ENCODE results near the gene COMT. TPM values are rescaled to one million over a fixed set of nuclear protein-coding genes. Genes with fewer than 3 reads are reported as not detected.

COMT gene
- total and polyA plus RNA-seq, 9 of the 15 experiments (the other 6 are each of a cell fraction or from before 2014, with no cell fraction given) = 12.5 to 351 (median 155) TPM

DNA sequence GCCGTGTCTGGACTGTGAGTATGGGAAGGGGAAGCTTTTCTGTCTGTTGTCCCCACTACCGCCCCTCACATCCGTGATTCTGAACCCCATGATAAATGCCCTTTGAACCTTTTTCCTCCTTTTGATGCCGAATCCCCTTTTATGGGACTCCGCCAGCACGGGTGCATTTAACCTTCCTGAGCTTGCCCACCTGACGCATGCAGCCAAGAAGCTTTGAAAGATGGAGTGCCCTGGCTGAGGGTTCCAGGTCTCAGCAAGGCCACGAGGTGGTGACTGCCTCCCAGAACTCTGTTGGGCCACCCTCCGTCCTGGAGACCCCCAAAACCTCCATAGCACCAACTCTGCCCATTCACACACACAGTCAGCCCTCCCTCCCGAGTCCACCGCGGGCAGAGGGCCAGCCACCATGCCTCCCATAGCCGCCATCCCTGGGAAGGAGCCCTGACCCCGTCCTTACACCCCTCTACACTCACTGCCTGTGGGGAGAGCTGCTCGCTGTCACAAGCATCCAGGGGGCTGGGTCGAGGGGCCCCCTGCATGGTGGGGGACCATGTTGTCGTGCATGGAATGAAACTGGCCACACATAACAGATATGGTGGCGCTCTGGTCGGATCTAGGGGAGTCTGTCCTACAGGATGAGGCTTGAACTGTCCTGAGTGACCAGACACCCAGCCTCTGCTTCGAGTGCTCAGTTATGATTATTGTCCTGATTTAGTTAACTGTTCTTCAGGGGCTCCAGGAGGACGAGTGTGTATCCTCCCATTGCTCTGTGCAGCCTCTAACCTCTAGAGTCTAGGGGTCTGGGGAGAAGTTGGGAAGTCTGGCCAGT lies 822 bp upstream of the COMT start (continued):
- TF ChIP-seq, protein P1, sequence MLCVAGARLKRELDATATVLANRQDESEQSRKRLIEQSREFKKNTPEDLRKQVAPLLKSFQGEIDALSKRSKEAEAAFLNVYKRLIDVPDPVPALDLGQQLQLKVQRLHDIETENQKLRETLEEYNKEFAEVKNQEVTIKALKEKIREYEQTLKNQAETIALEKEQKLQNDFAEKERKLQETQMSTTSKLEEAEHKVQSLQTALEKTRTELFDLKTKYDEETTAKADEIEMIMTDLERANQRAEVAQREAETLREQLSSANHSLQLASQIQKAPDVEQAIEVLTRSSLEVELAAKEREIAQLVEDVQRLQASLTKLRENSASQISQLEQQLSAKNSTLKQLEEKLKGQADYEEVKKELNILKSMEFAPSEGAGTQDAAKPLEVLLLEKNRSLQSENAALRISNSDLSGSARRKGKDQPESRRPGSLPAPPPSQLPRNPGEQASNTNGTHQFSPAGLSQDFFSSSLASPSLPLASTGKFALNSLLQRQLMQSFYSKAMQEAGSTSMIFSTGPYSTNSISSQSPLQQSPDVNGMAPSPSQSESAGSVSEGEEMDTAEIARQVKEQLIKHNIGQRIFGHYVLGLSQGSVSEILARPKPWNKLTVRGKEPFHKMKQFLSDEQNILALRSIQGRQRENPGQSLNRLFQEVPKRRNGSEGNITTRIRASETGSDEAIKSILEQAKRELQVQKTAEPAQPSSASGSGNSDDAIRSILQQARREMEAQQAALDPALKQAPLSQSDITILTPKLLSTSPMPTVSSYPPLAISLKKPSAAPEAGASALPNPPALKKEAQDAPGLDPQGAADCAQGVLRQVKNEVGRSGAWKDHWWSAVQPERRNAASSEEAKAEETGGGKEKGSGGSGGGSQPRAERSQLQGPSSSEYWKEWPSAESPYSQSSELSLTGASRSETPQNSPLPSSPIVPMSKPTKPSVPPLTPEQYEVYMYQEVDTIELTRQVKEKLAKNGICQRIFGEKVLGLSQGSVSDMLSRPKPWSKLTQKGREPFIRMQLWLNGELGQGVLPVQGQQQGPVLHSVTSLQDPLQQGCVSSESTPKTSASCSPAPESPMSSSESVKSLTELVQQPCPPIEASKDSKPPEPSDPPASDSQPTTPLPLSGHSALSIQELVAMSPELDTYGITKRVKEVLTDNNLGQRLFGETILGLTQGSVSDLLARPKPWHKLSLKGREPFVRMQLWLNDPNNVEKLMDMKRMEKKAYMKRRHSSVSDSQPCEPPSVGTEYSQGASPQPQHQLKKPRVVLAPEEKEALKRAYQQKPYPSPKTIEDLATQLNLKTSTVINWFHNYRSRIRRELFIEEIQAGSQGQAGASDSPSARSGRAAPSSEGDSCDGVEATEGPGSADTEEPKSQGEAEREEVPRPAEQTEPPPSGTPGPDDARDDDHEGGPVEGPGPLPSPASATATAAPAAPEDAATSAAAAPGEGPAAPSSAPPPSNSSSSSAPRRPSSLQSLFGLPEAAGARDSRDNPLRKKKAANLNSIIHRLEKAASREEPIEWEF (CRISPR knock-in tag; IDR thresholded peaks at IDR 0.05) = no peak
- TF ChIP-seq ZNF76 (CRISPR knock-in tag; IDR thresholded peaks at IDR 0.05; ENCODE audit: borderline replicate concordance) (no peak), SAP30 (IDR thresholded peaks at IDR 0.05; ENCODE audit: borderline replicate concordance, insufficient read depth, low read depth, low read length, poor library complexity, severe bottlenecking) (peak; percentile 28), YY1 (IDR thresholded peaks at IDR 0.05; ENCODE audit: borderline replicate concordance in 1 of 3, control insufficient read depth in 1 of 3, extremely low read depth in 1 of 3, insufficient read depth in 3 of 3, insufficient read length in 1 of 3, insufficient replicate concordance in 2 of 3, low read depth in 1 of 3, low read length in 2 of 3) (peak in 2 of 3 experiments; percentile 53 to 80), KLF10 (CRISPR knock-in tag; IDR thresholded peaks at IDR 0.05) (no peak), TAL1 (IDR thresholded peaks at IDR 0.05) (no peak), ZC3H4 (CRISPR knock-in tag; IDR thresholded peaks at IDR 0.05; ENCODE audit: borderline replicate concordance) (no peak), ESRRB (CRISPR knock-in tag; IDR thresholded peaks at IDR 0.05; ENCODE audit: borderline replicate concordance) (no peak), ZNF354B (CRISPR knock-in tag; IDR thresholded peaks at IDR 0.05) (no peak), PHTF2 (CRISPR knock-in tag; IDR thresholded peaks at IDR 0.05) (no peak), ZNF165 (CRISPR knock-in tag; IDR thresholded peaks at IDR 0.05; ENCODE audit: borderline replicate concordance) (0 out of 2 replicates have a peak, but pooled peaks have one; percentile 7)
- TF ChIP-seq, protein P2, sequence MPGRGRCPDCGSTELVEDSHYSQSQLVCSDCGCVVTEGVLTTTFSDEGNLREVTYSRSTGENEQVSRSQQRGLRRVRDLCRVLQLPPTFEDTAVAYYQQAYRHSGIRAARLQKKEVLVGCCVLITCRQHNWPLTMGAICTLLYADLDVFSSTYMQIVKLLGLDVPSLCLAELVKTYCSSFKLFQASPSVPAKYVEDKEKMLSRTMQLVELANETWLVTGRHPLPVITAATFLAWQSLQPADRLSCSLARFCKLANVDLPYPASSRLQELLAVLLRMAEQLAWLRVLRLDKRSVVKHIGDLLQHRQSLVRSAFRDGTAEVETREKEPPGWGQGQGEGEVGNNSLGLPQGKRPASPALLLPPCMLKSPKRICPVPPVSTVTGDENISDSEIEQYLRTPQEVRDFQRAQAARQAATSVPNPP (IDR thresholded peaks at IDR 0.05; ENCODE audit: borderline replicate concordance, insufficient read depth, insufficient read length) = no peak
- TF ChIP-seq, protein P3, sequence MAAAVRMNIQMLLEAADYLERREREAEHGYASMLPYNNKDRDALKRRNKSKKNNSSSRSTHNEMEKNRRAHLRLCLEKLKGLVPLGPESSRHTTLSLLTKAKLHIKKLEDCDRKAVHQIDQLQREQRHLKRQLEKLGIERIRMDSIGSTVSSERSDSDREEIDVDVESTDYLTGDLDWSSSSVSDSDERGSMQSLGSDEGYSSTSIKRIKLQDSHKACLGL (CRISPR knock-in tag; IDR thresholded peaks at IDR 0.05; ENCODE audit: borderline replicate concordance, poor library complexity, severe bottlenecking) = peak; percentile 5
- TF ChIP-seq, protein P4, sequence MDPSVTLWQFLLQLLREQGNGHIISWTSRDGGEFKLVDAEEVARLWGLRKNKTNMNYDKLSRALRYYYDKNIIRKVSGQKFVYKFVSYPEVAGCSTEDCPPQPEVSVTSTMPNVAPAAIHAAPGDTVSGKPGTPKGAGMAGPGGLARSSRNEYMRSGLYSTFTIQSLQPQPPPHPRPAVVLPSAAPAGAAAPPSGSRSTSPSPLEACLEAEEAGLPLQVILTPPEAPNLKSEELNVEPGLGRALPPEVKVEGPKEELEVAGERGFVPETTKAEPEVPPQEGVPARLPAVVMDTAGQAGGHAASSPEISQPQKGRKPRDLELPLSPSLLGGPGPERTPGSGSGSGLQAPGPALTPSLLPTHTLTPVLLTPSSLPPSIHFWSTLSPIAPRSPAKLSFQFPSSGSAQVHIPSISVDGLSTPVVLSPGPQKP (CRISPR knock-in tag; IDR thresholded peaks at IDR 0.05) = no peak
- TF ChIP-seq, protein P5, sequence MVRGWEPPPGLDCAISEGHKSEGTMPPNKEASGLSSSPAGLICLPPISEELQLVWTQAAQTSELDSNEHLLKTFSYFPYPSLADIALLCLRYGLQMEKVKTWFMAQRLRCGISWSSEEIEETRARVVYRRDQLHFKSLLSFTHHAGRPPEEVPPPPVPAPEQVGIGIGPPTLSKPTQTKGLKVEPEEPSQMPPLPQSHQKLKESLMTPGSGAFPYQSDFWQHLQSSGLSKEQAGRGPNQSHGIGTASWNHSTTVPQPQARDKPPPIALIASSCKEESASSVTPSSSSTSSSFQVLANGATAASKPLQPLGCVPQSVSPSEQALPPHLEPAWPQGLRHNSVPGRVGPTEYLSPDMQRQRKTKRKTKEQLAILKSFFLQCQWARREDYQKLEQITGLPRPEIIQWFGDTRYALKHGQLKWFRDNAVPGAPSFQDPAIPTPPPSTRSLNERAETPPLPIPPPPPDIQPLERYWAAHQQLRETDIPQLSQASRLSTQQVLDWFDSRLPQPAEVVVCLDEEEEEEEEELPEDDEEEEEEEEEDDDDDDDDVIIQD (CRISPR knock-in tag; IDR thresholded peaks at IDR 0.05) = no peak
